Uterus (tissue), 2 donors: ENCODE measurements around the gene MCMBP.

ENCODE experiments used
- CTCF ChIP-seq, 4 experiments: fragments of 200-600 bp in 2 of 4; fragments of 450-650 bp in 2 of 4; sonication (generic) in 2 of 4; IDR thresholded peaks; one replicate each; pipeline ENCODE4 v1.5.1; 2016 to 2019; ENCODE audit warnings: antibody characterized with exemption in 4 of 4, mild to moderate bottlenecking in 2 of 4, moderate library complexity in 1 of 4
- POLR2A ChIP-seq, 2 donors: fragments of 450-650 bp; IDR thresholded peaks; one replicate each; pipeline ENCODE4 v1.6.1; 2016; ENCODE audit warnings: antibody characterized with exemption in 2 of 2, mild to moderate bottlenecking in 1 of 2, moderate library complexity in 1 of 2

- TF ChIP-seq CTCF (IDR thresholded peaks at IDR 0.05) = no peak
- TF ChIP-seq POLR2A (IDR thresholded peaks at IDR 0.05) = no peak
Observed at GRCh38 chr10:119896061-119896655, 23.5 kb upstream of the MCMBP start.
